HG03280 (cell line): ENCODE data around the gene CLINT1.
"Not testable (repeated sequence)": the region's sequence is repeated elsewhere in the genome, so short reads cannot be mapped to it uniquely, and the experiment has no call there.

ENCODE experiments used
- ATAC-seq: cut with Tn5 transposase; IDR thresholded peaks from one replicate; pipeline ENCODE4 v1.9.1; 2021; ENCODE audit warnings: mild to moderate bottlenecking, moderate library complexity; ENCODE audit not compliant: unreplicated experiment

CLINT1 gene

GRCh38 chr5:157864067-157864466 is 5.1 kb upstream of the CLINT1 start:
- no peak for ATAC-seq

GRCh38 chr5:157862183-157862851 is 3.4 kb upstream of the CLINT1 start:
- ATAC-seq: no peak

- ATAC-seq: peak; percentile 73
Observed at GRCh38 chr5:157860898-157861890, 2.2 kb upstream of the CLINT1 start.

GRCh38 chr5:157859227-157859575 is 256 bp upstream of the CLINT1 start:
- ATAC-seq: no peak

GRCh38 chr5:157857816-157858526 is 974 bp downstream of the CLINT1 start:
- no peak for ATAC-seq

GRCh38 chr5:157855404-157855994 is 3.4 kb downstream of the CLINT1 start:
- no peak for ATAC-seq

DNA sequence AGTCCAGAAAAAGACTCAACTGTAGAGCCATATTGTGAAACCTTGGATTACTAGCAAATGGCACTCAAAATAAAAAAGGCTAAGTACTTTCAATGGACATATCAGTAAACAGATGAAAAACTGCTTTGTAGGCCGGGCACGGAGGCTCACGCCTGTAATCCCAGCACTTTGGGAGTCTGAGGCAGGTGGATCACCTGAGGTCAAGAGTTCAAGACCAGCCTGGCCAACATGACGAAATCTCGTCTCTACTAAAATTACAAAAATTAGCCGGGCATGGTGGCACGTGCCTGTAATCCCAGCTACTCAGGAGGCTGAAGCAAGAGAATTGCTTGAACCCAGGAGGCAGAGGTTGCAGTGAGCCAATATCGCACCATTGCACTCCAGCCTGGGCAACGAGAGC is 5.6 kb downstream of the CLINT1 start:
- not testable (repeated sequence) for ATAC-seq

- no peak for ATAC-seq
Observed at GRCh38 chr5:157845914-157846598, 12.9 kb downstream of the CLINT1 start.

DNA sequence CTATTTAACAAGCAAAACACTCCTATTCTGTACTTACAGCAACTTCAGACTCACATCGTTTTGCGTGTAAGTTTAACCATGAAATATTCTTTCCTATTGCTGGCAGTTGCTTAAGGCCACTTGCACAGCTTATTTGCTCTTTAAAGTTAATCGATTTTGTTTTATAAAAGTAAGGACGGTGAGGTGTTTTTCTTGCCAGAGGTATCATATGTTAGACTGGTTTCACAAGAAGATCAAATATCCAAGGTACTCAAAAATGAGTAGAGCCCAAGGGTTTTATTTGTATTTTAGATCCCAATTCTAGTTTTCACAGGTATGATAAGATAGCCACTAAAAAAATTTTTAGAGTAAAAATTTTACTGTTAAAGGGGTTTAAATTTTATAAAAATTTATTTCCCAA is 16.2 kb downstream of the CLINT1 start:
- no peak for ATAC-seq

DNA sequence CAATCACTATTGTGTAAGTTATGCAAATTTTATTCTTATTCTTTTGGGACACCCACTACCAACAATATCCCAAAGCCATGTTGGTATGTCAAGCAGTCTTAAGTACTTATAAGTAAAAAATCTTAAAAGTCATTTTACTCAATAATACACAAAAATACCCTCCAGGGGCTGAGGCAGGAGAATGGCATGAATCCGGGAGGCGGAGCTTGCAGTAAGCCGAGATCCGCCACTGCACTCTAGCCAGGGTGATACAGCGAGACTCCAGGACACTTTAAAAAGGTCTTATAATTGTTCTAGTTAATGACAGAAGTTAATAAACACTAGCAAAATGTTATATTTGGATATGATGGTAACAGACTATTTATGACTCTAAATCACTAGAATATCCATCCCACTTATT is 16.8 kb downstream of the CLINT1 start:
- no peak for ATAC-seq

DNA sequence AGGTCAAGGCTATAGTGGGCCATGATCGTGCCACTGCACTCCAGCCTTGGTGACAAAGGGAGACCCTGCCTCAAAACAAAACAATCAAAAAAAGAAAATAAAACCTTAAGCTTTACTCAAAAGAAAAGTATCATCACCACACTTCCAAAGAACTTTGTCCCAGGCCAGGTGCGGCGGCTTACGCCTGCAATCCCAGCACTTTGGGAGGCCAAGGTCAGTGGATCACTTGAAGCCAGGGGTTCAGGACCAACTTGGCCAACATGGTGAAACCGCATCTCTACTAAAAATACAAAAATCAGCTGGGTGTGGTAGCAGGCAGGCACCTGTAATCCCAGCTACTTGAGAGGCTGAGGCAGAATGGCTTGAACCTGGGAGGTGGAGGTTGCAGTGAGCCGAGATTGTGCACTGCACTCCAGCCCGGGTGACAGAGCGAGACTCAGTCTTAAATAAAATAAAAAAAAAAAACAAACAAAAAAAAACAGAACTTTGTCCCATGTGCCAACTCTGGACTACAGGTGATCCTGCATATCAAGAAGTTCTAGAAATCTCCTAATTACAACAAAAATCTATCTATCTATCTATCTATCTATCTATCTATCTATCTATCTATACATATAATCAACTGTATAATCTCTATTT is 19.7 kb downstream of the CLINT1 start:
- ATAC-seq: no peak

- ATAC-seq: no peak
Observed at GRCh38 chr5:157836121-157836753, 22.7 kb downstream of the CLINT1 start.

DNA sequence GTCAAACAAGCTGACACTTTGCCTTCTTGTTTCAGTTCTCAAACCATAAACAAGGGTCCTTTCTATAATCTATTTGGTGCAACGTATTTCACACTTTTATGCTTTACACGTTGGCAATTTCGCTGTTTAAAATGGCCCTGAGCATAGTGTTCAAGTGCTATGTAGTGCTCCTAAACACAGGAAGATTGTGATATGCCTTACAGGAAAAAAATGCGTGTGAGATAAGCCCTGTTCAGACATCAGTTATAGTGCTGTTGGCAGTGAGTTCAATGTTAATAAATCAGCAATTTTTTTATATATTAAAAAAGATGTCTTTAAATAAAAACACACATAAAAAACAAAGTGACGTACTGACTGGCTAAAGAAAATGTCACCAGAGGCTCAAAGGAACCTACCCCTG is 23.9 kb downstream of the CLINT1 start:
- no peak for ATAC-seq

DNA sequence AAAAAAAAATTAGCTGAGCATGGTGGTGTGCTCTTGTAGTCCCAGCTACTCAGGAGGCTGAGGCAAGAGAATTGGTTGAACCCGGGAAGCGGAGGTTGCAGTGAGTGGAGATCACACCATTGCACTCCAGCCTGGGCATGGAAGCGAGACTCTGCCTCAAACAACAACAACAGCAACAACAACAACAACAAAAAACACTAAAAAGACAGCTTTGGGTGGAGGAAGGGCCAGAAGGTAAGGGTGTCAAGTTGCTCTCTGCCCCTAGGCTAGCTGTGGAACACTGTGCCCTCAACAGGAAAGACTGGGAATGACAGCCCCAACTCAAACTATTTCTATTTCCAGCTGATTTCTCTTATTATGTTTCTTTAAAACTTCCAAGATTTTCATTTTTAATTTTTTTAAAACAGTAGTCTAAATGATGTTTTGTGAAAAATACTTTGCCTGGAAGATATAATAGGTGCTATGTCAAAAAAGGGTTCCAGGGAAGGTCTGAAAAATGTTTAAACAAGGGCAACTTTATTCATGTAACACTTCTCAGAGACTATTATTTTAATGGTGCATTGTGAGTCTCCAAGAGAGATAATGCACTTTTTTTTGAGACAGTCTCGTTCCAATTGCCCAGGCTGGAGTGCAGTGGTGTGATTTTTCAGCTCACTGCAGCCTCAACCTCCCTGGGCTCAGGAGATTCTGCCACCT is 29.9 kb downstream of the CLINT1 start:
- ATAC-seq: no peak

DNA sequence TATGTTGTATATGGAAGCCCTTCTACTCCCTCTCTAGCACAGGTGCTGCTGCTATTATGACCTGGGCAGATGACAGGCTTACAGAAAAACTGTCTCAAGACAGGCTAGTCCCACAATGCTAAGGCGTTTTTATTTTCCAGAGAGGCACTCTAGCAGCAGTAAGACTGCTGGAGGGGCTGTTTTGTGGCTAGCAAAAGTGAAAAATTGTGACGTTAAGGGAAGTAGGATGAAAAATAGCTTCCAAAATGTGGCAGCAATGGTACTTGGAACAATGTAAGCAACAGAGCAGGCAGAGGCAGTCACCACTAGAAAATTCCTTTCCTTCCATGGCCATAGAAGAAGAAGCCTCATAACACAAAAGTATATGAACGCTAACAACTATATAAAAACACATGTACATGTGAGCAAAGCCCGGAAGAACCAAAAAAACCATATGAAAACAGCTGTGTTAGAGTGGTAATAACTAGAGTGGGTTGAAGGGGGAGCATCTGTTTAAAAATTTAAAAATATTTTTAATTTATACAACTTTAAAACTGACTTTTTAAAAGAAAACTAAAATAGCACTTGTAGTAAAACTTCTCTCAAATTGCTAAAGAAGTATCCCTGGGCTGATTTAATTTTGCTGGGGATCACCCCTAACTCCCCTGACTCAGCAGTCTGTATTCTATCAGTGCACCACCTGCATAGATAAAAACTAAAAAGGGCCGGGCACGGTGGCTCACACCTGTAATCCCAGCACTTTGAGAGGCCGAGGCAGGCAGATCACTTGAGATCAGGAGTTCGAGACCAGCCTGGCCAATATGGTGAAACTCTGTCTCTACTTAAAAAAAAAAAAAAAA is 30.6 kb downstream of the CLINT1 start:
- no peak for ATAC-seq

GRCh38 chr5:157827423-157827822 is 31.5 kb downstream of the CLINT1 start:
- ATAC-seq: no peak

DNA sequence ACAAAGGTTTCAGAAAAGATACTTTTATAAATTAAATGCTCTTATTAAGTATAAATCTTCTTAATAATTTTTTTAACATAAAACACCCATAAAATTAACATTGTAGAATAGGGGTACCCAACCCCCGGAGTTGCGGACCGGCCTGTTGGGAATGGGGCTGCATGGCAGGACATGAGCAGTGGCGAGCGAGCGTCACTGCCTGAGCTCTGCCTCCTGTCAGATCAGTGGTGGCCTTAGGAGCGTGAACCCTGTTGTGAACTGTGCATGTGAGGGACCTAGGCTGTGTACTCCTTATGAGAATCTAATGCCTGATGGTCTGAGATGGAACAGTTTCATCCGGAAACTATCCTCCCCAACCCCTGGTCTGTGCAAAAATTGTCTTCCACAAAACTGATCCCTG is 35.3 kb downstream of the CLINT1 start:
- no peak for ATAC-seq
